K562 (cell line): Measurements from ENCODE around the gene COX6B2. TPM values are rescaled to one million over a fixed set of nuclear protein-coding genes. Genes with fewer than 3 reads are reported as not detected.

Experiments used
- ATAC-seq: fragments of 200-7000 bp; cut with Tn5 transposase; 3 replicates; pipeline ENCODE4 v1.9.1; 2020; ENCODE audit warnings: moderate library complexity
- BruUV-seq: library from RNA; stranded (reverse); fragments of 400-500 nt; replicated peaks from 2 replicates; lab custom pipeline; 2021; lab: Mats Ljungman, UMichigan
- CTCF ChIA-PET: fragments of 300-600 bp; formaldehyde crosslinking; extraction: SDS; loops from one replicate; lab custom pipeline; 2021; ENCODE audit warnings: low intra/inter-chr PET ratio; lab: Yijun Ruan, JAX
- POLR2A ChIA-PET: fragments of 300-600, 350-650 bp; sonication (Branson Sonifier 250); formaldehyde crosslinking; extraction: SDS; loops from one replicate; lab custom pipeline; 2021; ENCODE audit warnings: antibody characterized with exemption, inconsistent platforms; lab: Yijun Ruan, JAX
- DNase-seq, 4 experiments: peaks; one replicate each; pipeline versions ENCODE4 v3.0.0 to v3.0.0-alpha.2; 2011 to 2018; ENCODE audit warnings: low spot score in 3 of 4, mixed read lengths in 3 of 4; ENCODE audit errors: extremely low read depth in 1 of 4
- FAIRE-seq: peaks from 2 replicates; lab custom pipeline; 2011; peaks lifted over from hg19 to GRCh38; lab: Jason Lieb, UNC
- H2AFZ ChIP-seq: 2 replicates; pipeline ENCODE4 v1.6.0; 2011; ENCODE audit warnings: low read depth, low read length, control low read depth, inconsistent platforms
- H3K27ac ChIP-seq: fragments of 200-600 bp; 3 replicates; pipeline ENCODE4 v1.8.0; 2011; ENCODE audit warnings: low read depth, mild to moderate bottlenecking, control low read depth, inconsistent platforms, low read length, moderate library complexity, mixed read lengths; ENCODE audit errors: extremely low read depth
- H3K27me3 ChIP-seq, 2 experiments: fragments of 300-600 bp in 1 of 2; 2 replicates in 1 of 2; 3 replicates in 1 of 2; pipeline versions ENCODE4 v1.6.0 to v1.8.0; 2011; ENCODE audit warnings: inconsistent platforms in 2 of 2, low read length in 2 of 2, mild to moderate bottlenecking in 1 of 2, mixed read lengths in 1 of 2, moderate library complexity in 1 of 2; ENCODE audit not compliant: control insufficient read depth in 2 of 2, insufficient read depth in 2 of 2
- H3K36me3 ChIP-seq: fragments of 300-600 bp; 3 replicates; pipeline ENCODE4 v1.8.0; 2011; ENCODE audit warnings: mild to moderate bottlenecking, low read length, inconsistent platforms; ENCODE audit not compliant: control insufficient read depth, insufficient read depth
- H3K4me1 ChIP-seq, 2 experiments: fragments of 200-600 bp in 1 of 2; replicated peaks in 1 of 2; 2 replicates in 1 of 2; 3 replicates in 1 of 2; pipeline versions ENCODE4 v1.5.1 to v1.8.0; 2011; ENCODE audit warnings: inconsistent platforms in 2 of 2, low read length in 2 of 2, mild to moderate bottlenecking in 1 of 2, mixed read lengths in 1 of 2, moderate library complexity in 1 of 2; ENCODE audit not compliant: control insufficient read depth in 2 of 2, insufficient read depth in 2 of 2
- H3K4me2 ChIP-seq: 2 replicates; pipeline ENCODE4 v1.6.1; 2011; ENCODE audit warnings: low read length, control low read depth, inconsistent platforms, mixed read lengths; ENCODE audit not compliant: insufficient read depth
- H3K4me3 ChIP-seq: fragments of 200-600 bp; sonication (generic), shearing (Covaris generic); 2 replicates; pipeline ENCODE4 v1.5.1; 2016; ENCODE audit warnings: control low read depth, inconsistent platforms
- H3K79me2 ChIP-seq: fragments of 200-600 bp; 3 replicates; pipeline ENCODE4 v1.8.0; 2011; ENCODE audit warnings: low read length, inconsistent platforms; ENCODE audit not compliant: control insufficient read depth, insufficient read depth
- H3K9ac ChIP-seq, 2 experiments: 2 replicates each; pipeline versions ENCODE4 v1.6.0 to v1.6.1; 2011; ENCODE audit warnings: low read depth in 2 of 2, low read length in 2 of 2, control low read depth in 1 of 2, inconsistent platforms in 1 of 2, mild to moderate bottlenecking in 1 of 2, mixed read lengths in 1 of 2; ENCODE audit not compliant: insufficient read depth in 1 of 2
- H3K9me1 ChIP-seq: one replicate; pipeline ENCODE4 v1.6.0; 2011; ENCODE audit warnings: inconsistent platforms, mild to moderate bottlenecking, low read length, moderate library complexity; ENCODE audit not compliant: control insufficient read depth, insufficient read depth
- H3K9me3 ChIP-seq: replicated peaks from 2 replicates; pipeline ENCODE4 v1.5.1; 2011; ENCODE audit warnings: low read depth, low read length, inconsistent platforms; ENCODE audit not compliant: control insufficient read depth, insufficient read depth
- H4K20me1 ChIP-seq: replicated peaks from 2 replicates; pipeline ENCODE4 v1.6.1; 2011; ENCODE audit warnings: low read length, inconsistent platforms, mixed read lengths; ENCODE audit not compliant: control insufficient read depth, insufficient read depth
- PKNOX1 ChIP-seq: fragments of 450-650 bp; IDR thresholded peaks from 2 replicates; pipeline ENCODE4 v1.6.1; 2016
- POLR2G ChIP-seq: fragments of 200-400 bp; formaldehyde crosslinking; IDR thresholded peaks from 2 replicates; pipeline ENCODE4 v1.6.1; 2017; ENCODE audit warnings: low read depth, mild to moderate bottlenecking, antibody characterized with exemption, low read length, moderate library complexity
- WGBS: fragments of 100-300 bp; shearing (Covaris generic); methylation state at CpG from one replicate; pipeline ENCODE4 v1.1.6; 2016; ENCODE audit warnings: low coverage, mixed read lengths; ENCODE audit not compliant: insufficient coverage; ENCODE audit errors: missing lambda C conversion rate; 5-methylcytosine and 5-hydroxymethylcytosine counted together
- in situ Hi-C: fragments of 300-500 bp; cut with MboI; formaldehyde crosslinking; loops from 4 replicates; pipeline ENCODE4 v1.15.0; 2018; ENCODE audit warnings: inconsistent platforms, mixed read lengths
- intact Hi-C: fragments of 100-400 bp; cut with micrococcal nuclease; formaldehyde crosslinking; loops from 2 replicates; pipeline ENCODE4 v1.14.2; 2022
- polyA plus RNA-seq, 8 experiments: library from polyadenylated mRNA; depleted of rRNA in 4 of 8; stranded (reverse) in 5 of 8; unstranded in 3 of 8; fragments of >200 nt; fragmentation: Nextera tagmentation in 2 of 8; fragmentation: Illumina TruSeq in 1 of 8; extraction: Ambion mirVana in 2 of 8; extraction: Trizol in 1 of 8; gene quantifications; 2 replicates each; pipeline versions ENCODE4 v1.2.1 to v1.2.3, GENCODE V29; 2011 to 2014; ENCODE audit warnings: inconsistent platforms in 1 of 8, missing spikeins in 1 of 8
- total RNA-seq, 7 experiments: library from RNA; depleted of rRNA in 6 of 7; stranded (reverse); fragments of >200 nt in 6 of 7; fragmentation: Illumina TruSeq in 2 of 7; extraction: Trizol in 2 of 7; gene quantifications; 2 replicates each; pipeline versions ENCODE4 v1.2.1 to v1.2.3, GENCODE V29; 2011 to 2021; ENCODE audit warnings: low replicate concordance in 1 of 7

The COX6B2 gene
- total and polyA plus RNA-seq, 9 of the 15 experiments (the other 6 are each of a cell fraction or from before 2014, with no cell fraction given): 0.40 to 2.5 (median 0.83) TPM

DNA sequence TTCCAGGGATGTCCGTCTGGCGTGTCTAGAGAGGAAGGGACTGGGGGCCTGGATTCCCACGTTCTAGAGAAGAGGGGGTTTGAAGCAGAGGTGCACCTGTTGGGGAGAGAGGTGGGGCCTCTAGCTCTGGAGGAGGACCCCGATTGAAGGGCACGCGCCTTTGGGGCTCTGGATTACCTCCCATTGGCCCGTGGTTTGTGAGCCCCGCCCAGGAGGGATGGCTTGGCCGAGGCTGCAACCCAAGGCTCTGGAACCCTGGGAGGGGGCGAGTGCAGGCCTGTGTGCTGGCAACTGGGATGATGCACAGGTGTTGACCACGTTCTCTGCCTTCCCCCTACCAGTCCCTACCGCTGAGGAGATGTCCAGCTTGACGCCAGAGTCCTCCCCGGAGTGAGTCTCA, 49.5 kb downstream of the COX6B2 start:
- H3K36me3 ChIP-seq: peaks cover 5% of the 10 kb centered on the region; the same call in 1 of the 3 replicates
- peak; percentile 34; the same call in 1 of the 2 replicates for TF ChIP-seq POLR2G
- TF ChIP-seq PKNOX1: no peak
- TF ChIP-seq, all 486 proteins: peak for 1
- ATAC-seq (peak; percentile 26), FAIRE-seq (no peak), DNase-seq (peak in 2 of 4 experiments; percentile 35 to 48)
- Histone ChIP-seq H3K79me2 (no peaks in the 10 kb centered on the region), H3K9ac (no peak overlapping the region), H2AFZ (no peak overlapping the region), H3K9me3 (no peaks in the 10 kb centered on the region; the same call in 1 of the 2 replicates), H3K27ac (no peak overlapping the region), H4K20me1 (no peaks in the 10 kb centered on the region), H3K27me3 (no peaks in the 10 kb centered on the region), H3K4me3 (no peak overlapping the region), H3K4me1 (peaks cover 9 to 49% of the 10 kb centered on the region in 2 experiments; a peak in 4 of 5 replicates), H3K4me2 (0 out of 2 replicates have a peak overlapping the region, but pooled peaks have one; percentile 13), H3K9me1 (no peaks in the 10 kb centered on the region)
- 41% methylated on average over 12 of the region's 14 CpGs for WGBS
- intact Hi-C loops (loop anchor here (5.0 kb wide), 2 partner anchors 32 to 82 kb away; partner anchors contain the start of genes KMT5C and RPL28), in situ Hi-C loops (no loop called here)
- POLR2A ChIA-PET: interaction anchor here (0.5 kb wide), 1 partner anchor 199 kb away, joined by 4 read pairs; no protein-coding TSS in a partner anchor
- BruUV-seq: no TSS peak
- CTCF ChIA-PET: no interaction called here
